MCF 10A (cell line): Measurements from ENCODE around the gene PTPN21. TPM values are rescaled to one million over a fixed set of nuclear protein-coding genes. Genes with fewer than 3 reads are reported as not detected.

Experiments
- Bru-seq: library from RNA; stranded (reverse); fragments of 400-500 nt; gene quantifications from one replicate; lab custom pipeline; 2021; lab: Mats Ljungman, UMichigan
- BruChase-seq, 2 experiments: library from RNA; stranded (reverse); fragments of 400-500 nt; gene quantifications; one replicate each; lab custom pipeline; 2021; lab: Mats Ljungman, UMichigan
- BruUV-seq: library from RNA; stranded (reverse); fragments of 400-500 nt; replicated peaks from 2 replicates; lab custom pipeline; 2021; lab: Mats Ljungman, UMichigan
- CTCF ChIA-PET: fragments of 300-600 bp; sonication (Branson Sonifier 250); formaldehyde crosslinking; extraction: SDS; loops from one replicate; lab custom pipeline; 2021; ENCODE audit warnings: antibody characterized with exemption, inconsistent platforms; lab: Yijun Ruan, JAX
- POLR2A ChIA-PET: fragments of 300-600, 350-650 bp; sonication (Branson Sonifier 250); formaldehyde crosslinking; extraction: SDS; loops from one replicate; lab custom pipeline; 2020; ENCODE audit warnings: antibody characterized with exemption, inconsistent platforms; lab: Yijun Ruan, JAX
- DNase-seq: peaks from one replicate; pipeline ENCODE4 v3.0.0-alpha.2; 2018; ENCODE audit not compliant: unreplicated experiment
- H3K27ac Mint-ChIP-seq: one replicate; pipeline ENCODE4 v1.8.0; 2022; ENCODE audit warnings: mild to moderate bottlenecking, low read depth, mixed read lengths; ENCODE audit not compliant: unreplicated experiment
- H3K27me3 Mint-ChIP-seq: one replicate; pipeline ENCODE4 v1.8.0; 2022; ENCODE audit warnings: mixed read lengths; ENCODE audit not compliant: insufficient read depth, unreplicated experiment
- H3K36me3 Mint-ChIP-seq: one replicate; pipeline ENCODE4 v1.8.0; 2022; ENCODE audit warnings: mild to moderate bottlenecking, moderate library complexity, mixed read lengths; ENCODE audit not compliant: insufficient read depth, unreplicated experiment
- H3K4me1 Mint-ChIP-seq: one replicate; pipeline ENCODE4 v1.8.0; 2022; ENCODE audit warnings: mixed read lengths; ENCODE audit not compliant: insufficient read depth, unreplicated experiment
- H3K4me3 Mint-ChIP-seq: one replicate; pipeline ENCODE4 v1.8.0; 2022; ENCODE audit warnings: mild to moderate bottlenecking, moderate library complexity, mixed read lengths; ENCODE audit not compliant: unreplicated experiment
- H3K9me3 Mint-ChIP-seq: one replicate; pipeline ENCODE4 v1.8.0; 2022; ENCODE audit warnings: mixed read lengths; ENCODE audit not compliant: unreplicated experiment
- CTCF ChIP-seq: fragments of 200-600 bp; IDR thresholded peaks from one replicate; pipeline ENCODE4 v1.8.0; 2022; ENCODE audit warnings: antibody characterized with exemption, mild to moderate bottlenecking; ENCODE audit not compliant: unreplicated experiment
- intact Hi-C: fragments of 100-400 bp; cut with micrococcal nuclease; formaldehyde crosslinking; loops from 2 replicates; pipeline ENCODE4 v1.14.1; 2022
- long read RNA-seq: library from polyadenylated mRNA; stranded (forward); transcript quantifications from one replicate; pipeline ENCODE4 v2.0.0, GENCODE V29; 2022
- total RNA-seq: library from RNA; stranded (reverse); gene quantifications from 2 replicates; pipeline ENCODE4 v1.2.3, GENCODE V29; 2022

PTPN21 gene
- total RNA-seq, result 15.7 and 18.1 TPM in 2 replicates
- percentile 71 among the genes with signal in this experiment for Bru-seq, nascent RNA
- BruChase-seq, experiment 1, labeled RNA remaining after a 6-hour chase, result percentile 66 among the genes with signal in this experiment
- percentile 68 among the genes with signal in this experiment for BruChase-seq, experiment 2, labeled RNA remaining after a 2-hour chase
- long read RNA-seq, full-length matches to known transcripts, result 9 of 24 reads
- long read RNA-seq, partial matches to known transcripts, result 6 of 24 reads
- long read RNA-seq, other reads (novel, unspliced or antisense), result 9 of 24 reads

GRCh38 chr14:88554457-88555286 is at the start of gene PTPN21:
Gene PTPN21 (minus strand): TSS chr14:88555007. CDS start chr14:88550417, 4,590 bp downstream.
- CTCF ChIA-PET, result interaction anchor here (1.2 kb wide), 1 partner anchor 87 kb away, joined by 3 read pairs; no protein-coding TSS in a partner anchor
- BruUV-seq, result no TSS peak
- H3K4me1 Mint-ChIP-seq, result no peaks in the 10 kb centered on the region

DNA sequence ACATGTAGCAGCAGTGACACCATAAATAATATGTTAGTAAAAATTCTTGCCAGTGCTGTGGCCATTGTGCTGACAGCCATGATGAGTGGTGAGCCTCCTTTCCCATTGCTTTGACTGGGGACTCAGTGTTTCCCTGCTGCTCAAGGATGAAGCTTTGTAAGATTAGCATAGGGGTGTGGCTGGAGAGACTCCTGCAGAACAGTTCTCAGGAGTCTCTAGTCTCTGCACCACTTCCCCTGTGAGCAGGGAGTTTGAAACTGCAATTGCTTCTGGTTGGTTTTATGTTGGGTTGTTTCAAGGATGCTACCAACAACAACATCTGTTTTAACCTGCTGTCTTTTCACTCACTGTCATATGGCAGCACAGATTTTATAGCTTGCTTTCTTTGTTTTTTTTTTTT is 49.4 kb upstream of the PTPN21 start:
- intact Hi-C loops, result no loop called here
- H3K9me3 Mint-ChIP-seq, result no peaks in the 10 kb centered on the region
- H3K4me1 Mint-ChIP-seq, result no peaks in the 10 kb centered on the region
- DNase-seq, result no peak
- POLR2A ChIA-PET, result no interaction called here
- H3K4me3 Mint-ChIP-seq, result no peak overlapping the region
- H3K36me3 Mint-ChIP-seq, result peaks cover 87% of the 10 kb centered on the region
- no peaks in the 10 kb centered on the region for H3K27me3 Mint-ChIP-seq
- BruUV-seq, result no TSS peak
- no peak overlapping the region for H3K27ac Mint-ChIP-seq
- TF ChIP-seq CTCF, result no peak
- CTCF ChIA-PET, result interaction anchor here (0.8 kb wide), 1 partner anchor 49 kb away, joined by 3 read pairs; no protein-coding TSS in a partner anchor

More at GRCh38 chr14:88554457-88555286, at the start of gene PTPN21:
- POLR2A ChIA-PET, result interaction anchor here (0.7 to 1.4 kb wide), 4 partner anchors 9 to 270 kb away, joined by 3 to 8 read pairs (median 4); partner anchors contain the start of gene ZC3H14
- Mint-ChIP-seq H3K4me3 (peak within 1 kb of the TSS; percentile 78), H3K27ac (peak within 1 kb of the TSS; percentile 53), H3K36me3 (peaks cover 4% of the 10 kb centered on the region), H3K27me3 (no peaks in the 10 kb centered on the region), H3K9me3 (no peaks in the 10 kb centered on the region)
- DNase-seq, result peak; percentile 73
- intact Hi-C loops, result loop anchor here (10.0 kb wide), 1 partner anchor 540 kb away; no protein-coding TSS in a partner anchor
- TF ChIP-seq CTCF, result no peak

GRCh38 chr14:88599761-88600439 is 45.1 kb upstream of the PTPN21 start:
- BruUV-seq, result no TSS peak
- intact Hi-C loops, result no loop called here
- Mint-ChIP-seq H3K27me3 (no peaks in the 10 kb centered on the region), H3K4me1 (peaks cover 6% of the 10 kb centered on the region), H3K9me3 (no peaks in the 10 kb centered on the region), H3K36me3 (peaks cover 86% of the 10 kb centered on the region), H3K4me3 (no peak overlapping the region), H3K27ac (no peak overlapping the region)
- no peak for DNase-seq
- TF ChIP-seq CTCF, result no peak
- CTCF ChIA-PET, result no interaction called here
- POLR2A ChIA-PET, result no interaction called here
